ENCODE results near the gene COL4A4. TPM values are rescaled to one million over a fixed set of nuclear protein-coding genes. Genes with fewer than 3 reads are reported as not detected.

The COL4A4 gene
- polyA plus RNA-seq, 2 of the 4 experiments (the other 2 are of a cell fraction): 1.7 to 6.8 TPM

- ATAC-seq (no peak), DNase-seq (ENCODE audit: low read depth in 1 of 2, low spot score in 1 of 2) (no peak), FAIRE-seq (no peak)
- TF ChIP-seq BCL3 (IDR thresholded peaks at IDR 0.05) (no peak), HDAC2 (IDR thresholded peaks at IDR 0.05) (no peak), SREBF2 (IDR thresholded peaks at IDR 0.05) (no peak), REST (IDR thresholded peaks at IDR 0.05) (no peak), HEYL (CRISPR knock-in tag; IDR thresholded peaks at IDR 0.05) (no peak), POLR2AphosphoS2 (conservative IDR thresholded peaks at IDR 0.05; ENCODE audit: low read length) (no peak), JUNB (IDR thresholded peaks at IDR 0.05) (no peak), BHLHE40 (IDR thresholded peaks at IDR 0.05; ENCODE audit: low read depth, low read length) (no peak), FOSL2 (IDR thresholded peaks at IDR 0.05) (no peak), FOSL2 (CRISPR knock-in tag; IDR thresholded peaks at IDR 0.05) (no peak), CBX2 (IDR thresholded peaks at IDR 0.05; ENCODE audit: borderline replicate concordance, low read depth) (no peak), ATOH8 (CRISPR knock-in tag; IDR thresholded peaks at IDR 0.05; ENCODE audit: low read depth) (no peak), RFX5 (IDR thresholded peaks at IDR 0.05) (no peak)
- no peaks in the 10 kb centered on the region for H3K9me3 ChIP-seq
- no peak overlapping the region for H3K4me2 ChIP-seq
- H3K4me1 ChIP-seq: no peaks in the 10 kb centered on the region
- no peak overlapping the region for H3K27ac ChIP-seq
- ChIA-PET CTCF (no interaction called here), POLR2A (no interaction called here)
- no peak overlapping the region for H3K4me3 ChIP-seq
- 96% methylated on average over 5 of the region's 5 CpGs for WGBS (ENCODE audit: missing lambda C conversion rate)
Observed at GRCh38 chr2:227103583-227103982, 60.4 kb downstream of the COL4A4 start.

GRCh38 chr2:227099340-227099739 is 64.7 kb downstream of the COL4A4 start:
- H3K4me2 ChIP-seq: no peak overlapping the region
- FAIRE-seq (no peak), ATAC-seq (no peak), DNase-seq (ENCODE audit: low read depth in 1 of 2, low spot score in 1 of 2) (no peak)
- no peaks in the 10 kb centered on the region for H3K9me3 ChIP-seq
- TF ChIP-seq ZNF302 (CRISPR knock-in tag; IDR thresholded peaks at IDR 0.05) (no peak), FOSL2 (IDR thresholded peaks at IDR 0.05) (no peak), FOSL2 (CRISPR knock-in tag; IDR thresholded peaks at IDR 0.05) (no peak), HMGXB4 (CRISPR knock-in tag; IDR thresholded peaks at IDR 0.05; ENCODE audit: borderline replicate concordance) (no peak), CHD4 (IDR thresholded peaks at IDR 0.05; ENCODE audit: borderline replicate concordance) (no peak), ATOH8 (CRISPR knock-in tag; IDR thresholded peaks at IDR 0.05; ENCODE audit: low read depth) (no peak), TP53 (CRISPR knock-in tag; IDR thresholded peaks at IDR 0.05) (no peak), FOSB (CRISPR knock-in tag; IDR thresholded peaks at IDR 0.05) (no peak), RCOR1 (IDR thresholded peaks at IDR 0.05; ENCODE audit: low read depth, low read length) (no peak), GATA3 (IDR thresholded peaks at IDR 0.05; ENCODE audit: borderline replicate concordance) (no peak), RAD21 (conservative IDR thresholded peaks at IDR 0.05 in 1 of 2, IDR thresholded peaks at IDR 0.05 in 1 of 2) (no peak), EHMT2 (IDR thresholded peaks at IDR 0.05; ENCODE audit: low read depth) (no peak), CHD2 (IDR thresholded peaks at IDR 0.05; ENCODE audit: low read length, partially characterized antibody) (no peak), MAFK (IDR thresholded peaks at IDR 0.05; ENCODE audit: partially characterized antibody) (no peak), HOXB5 (CRISPR knock-in tag; IDR thresholded peaks at IDR 0.05) (no peak), MYC (IDR thresholded peaks at IDR 0.05; ENCODE audit: borderline replicate concordance, low read length) (no peak), RNF2 (IDR thresholded peaks at IDR 0.05; ENCODE audit: borderline replicate concordance, low read depth) (no peak)
- WGBS (ENCODE audit: missing lambda C conversion rate): 66% methylated on average over 4 of the region's 4 CpGs
- ChIA-PET CTCF (no interaction called here), POLR2A (no interaction called here)
- no peaks in the 10 kb centered on the region for H3K4me1 ChIP-seq
- no peak overlapping the region for H3K4me3 ChIP-seq
- H3K27ac ChIP-seq: no peak overlapping the region
